Measurements from ENCODE around the gene FAM163A.

DNA sequence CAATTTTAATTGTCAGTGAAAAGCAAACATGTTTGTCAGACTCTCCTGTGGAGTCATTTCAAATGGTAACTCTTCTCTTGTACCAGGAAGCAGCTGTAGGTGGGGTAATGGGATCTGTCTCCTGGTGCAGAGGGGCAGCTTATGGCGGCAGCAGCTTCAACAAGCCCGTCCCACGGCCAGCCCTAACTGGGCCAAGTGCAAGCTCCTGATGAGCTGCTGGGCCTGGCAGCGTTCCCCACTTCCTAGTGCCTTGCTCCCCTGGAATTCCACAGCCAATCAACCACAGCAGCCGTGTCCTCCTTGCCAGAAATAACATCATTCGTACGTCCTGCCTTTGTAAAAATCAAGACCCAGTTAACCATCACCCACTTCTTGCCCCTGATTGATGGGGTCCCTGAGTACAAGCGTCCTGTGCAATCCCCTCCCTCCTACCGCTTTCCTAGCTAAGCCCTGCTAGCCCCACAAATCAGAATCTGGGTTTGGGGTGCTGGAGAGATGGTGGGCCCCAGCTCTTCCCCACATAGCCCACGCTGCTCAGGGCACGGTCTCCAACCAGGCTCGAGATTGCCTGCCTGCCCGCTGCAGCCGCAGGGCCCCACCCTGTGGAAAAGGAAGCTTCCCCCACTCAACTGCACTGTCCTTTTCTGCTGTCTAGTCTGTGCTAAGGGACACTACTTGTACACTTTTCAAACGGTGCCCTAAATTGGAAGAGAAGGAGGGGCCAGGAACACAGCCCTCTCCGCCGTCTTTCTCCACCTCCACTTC, 73.3 kb downstream of the FAM163A start:
- no peak for TF ChIP-seq POLR2A (IDR thresholded peaks at IDR 0.05)
- no peak for TF ChIP-seq CTCF (IDR thresholded peaks at IDR 0.05)
- TF ChIP-seq POLR2AphosphoS5 (IDR thresholded peaks at IDR 0.05) = no peak

Data from suprapubic skin (tissue), 4 donors.